ENCODE measurements around the gene AHSA1.

The AHSA1 gene

DNA sequence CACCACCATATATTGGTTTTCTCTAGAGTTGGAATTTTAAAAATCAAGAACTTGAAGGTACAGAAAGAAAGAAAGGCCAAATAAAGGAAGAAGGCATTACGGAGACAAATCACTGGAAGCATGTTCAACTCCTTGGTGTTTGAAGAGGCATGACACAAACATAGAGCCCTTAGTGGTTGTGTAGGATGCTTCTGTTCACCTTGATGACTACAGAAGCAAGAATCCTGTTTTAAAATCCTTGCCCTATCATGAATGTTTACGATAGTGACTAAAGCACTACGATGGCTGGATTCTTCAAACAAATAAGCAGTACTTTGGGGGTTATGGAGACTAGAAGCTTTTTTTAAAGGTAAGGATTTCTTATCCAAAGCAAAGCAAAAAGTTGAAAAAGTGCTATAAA is 51.0 kb downstream of the AHSA1 start:
- no peak for DNase-seq (ENCODE audit: low read depth in 2 of 2)

DNA sequence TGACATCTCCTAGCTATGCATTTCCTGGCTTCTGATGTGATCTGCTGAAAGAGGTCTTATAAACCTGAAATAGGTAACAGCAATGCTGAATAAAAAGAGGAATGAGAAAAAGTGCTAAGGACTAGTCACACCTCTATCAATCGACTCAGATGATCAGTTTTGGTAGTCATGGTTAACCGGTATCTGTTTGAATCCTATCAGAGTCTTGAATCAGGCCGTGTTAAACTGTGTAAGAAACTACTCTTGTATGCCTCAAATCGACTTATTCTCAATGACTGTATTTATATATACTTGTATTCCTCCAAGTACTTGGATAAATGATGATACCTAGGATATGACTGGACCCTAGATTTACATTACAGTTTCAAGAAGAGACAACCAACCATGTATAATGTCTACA is 51.5 kb downstream of the AHSA1 start:
- DNase-seq (ENCODE audit: low read depth in 2 of 2) = no peak

DNA sequence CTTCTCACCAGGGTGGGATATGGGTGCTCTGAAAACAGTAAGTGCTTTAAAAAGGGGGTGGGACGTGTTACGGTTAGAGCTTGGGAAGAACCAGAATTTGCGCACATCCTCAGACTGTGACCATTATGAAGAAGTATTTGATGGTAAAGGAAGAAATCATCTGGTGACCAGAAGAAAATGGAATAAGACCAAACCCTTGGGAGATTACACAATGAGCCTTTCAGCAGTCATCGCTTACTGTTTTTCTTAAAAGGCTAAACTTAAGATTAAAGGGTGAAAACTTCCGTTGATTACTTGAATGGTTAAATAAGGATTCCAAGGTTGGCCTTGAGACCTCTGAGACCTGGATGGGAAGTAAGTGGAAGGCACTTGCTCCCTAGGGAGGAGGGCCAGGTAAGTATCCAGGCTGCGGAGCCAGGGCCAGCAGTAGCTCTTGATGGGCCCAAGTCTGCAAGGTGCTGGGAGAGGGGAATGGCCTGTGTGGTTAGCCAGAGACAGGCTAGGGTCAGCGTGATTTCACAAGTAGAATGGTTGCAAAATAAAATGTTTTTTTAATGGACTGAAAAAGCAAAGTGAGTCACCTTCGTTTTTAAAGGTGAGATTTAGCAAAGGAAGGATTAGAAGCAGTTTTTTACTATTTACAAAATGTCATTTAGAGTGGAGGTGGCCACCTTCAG is 53.7 kb downstream of the AHSA1 start:
- no peak for DNase-seq (ENCODE audit: low read depth in 2 of 2)

DNA sequence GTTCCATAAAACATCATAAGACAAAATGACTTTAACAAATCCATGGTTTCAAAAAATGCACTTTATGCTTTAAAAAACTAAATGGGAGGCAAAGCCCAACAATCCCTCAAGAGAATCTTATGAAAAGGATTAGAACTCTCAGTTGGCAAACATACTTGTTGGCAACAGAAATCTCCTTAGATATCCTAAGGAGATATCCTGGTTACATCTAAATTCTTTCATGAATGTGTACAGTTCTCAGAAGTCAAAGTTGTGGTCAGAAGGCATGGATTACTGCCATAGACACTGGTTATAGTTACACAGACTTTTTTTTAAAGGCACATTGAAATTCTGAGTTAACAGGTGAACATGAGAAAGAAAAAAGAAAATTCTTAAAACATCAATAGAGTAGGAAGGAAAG is 58.2 kb downstream of the AHSA1 start:
- no peak for DNase-seq (ENCODE audit: low read depth in 2 of 2)

Data from fibroblast of skin of left biceps (primary cell).